ENCODE data around the gene ULK4.
"Not testable (repeated sequence)": the region's sequence is repeated elsewhere in the genome, so short reads cannot be mapped to it uniquely, and the experiment has no call there.

The ULK4 gene

GRCh38 chr3:41572092-41572491 lies 389.8 kb downstream of the ULK4 start:
- Histone ChIP-seq H3K9me3 (ENCODE audit: control insufficient read depth, low read length) (no peaks in the 10 kb centered on the region), H3K36me3 (ENCODE audit: control insufficient read depth, insufficient read depth, low read length) (no peaks in the 10 kb centered on the region), H3K9ac (ENCODE audit: low read length) (no peak overlapping the region), H3K27me3 (ENCODE audit: control insufficient read depth, insufficient read depth, low read length) (no peaks in the 10 kb centered on the region), H3K4me3 (ENCODE audit: low read length) (no peak overlapping the region), H3K4me1 (ENCODE audit: control insufficient read depth, insufficient read depth, low read length) (no peaks in the 10 kb centered on the region)

DNA sequence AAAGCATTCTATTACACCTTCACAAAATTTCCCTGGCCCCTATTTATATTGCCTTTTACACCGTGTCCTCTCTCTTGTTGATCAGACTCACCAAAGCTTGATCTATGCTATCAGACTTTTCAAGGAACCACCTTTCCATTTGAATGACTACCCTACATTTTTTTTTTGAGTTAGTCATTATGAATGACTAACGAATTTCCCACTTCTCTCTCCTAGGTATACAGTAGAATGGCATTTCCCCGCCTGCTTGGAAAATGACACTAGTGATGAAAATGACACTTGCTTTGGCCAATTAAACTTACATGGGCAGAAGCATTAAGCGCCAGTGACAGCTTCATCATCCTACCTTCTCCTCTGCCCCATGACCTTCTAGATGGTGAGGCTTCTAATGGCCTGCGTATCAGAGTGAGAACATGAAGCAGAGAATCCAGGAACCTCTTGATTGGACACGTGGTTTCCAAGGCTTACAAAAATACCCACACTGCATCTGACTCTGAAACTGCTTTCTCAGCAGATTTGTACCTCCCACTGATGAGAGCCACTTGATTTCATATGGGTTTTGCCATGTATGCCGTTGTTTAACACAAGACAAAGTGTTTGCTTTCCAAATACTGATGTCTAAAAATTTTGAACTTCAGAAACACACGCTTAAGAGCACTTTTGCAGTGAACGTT lies 392.1 kb downstream of the ULK4 start:
- Histone ChIP-seq H3K36me3 (ENCODE audit: control insufficient read depth, insufficient read depth, low read length) (no peaks in the 10 kb centered on the region), H3K9ac (ENCODE audit: low read length) (no peak overlapping the region), H3K4me1 (ENCODE audit: control insufficient read depth, insufficient read depth, low read length) (no peaks in the 10 kb centered on the region), H3K9me3 (ENCODE audit: control insufficient read depth, low read length) (no peaks in the 10 kb centered on the region), H3K4me3 (ENCODE audit: low read length) (no peak overlapping the region), H3K27me3 (ENCODE audit: control insufficient read depth, insufficient read depth, low read length) (no peaks in the 10 kb centered on the region)

DNA sequence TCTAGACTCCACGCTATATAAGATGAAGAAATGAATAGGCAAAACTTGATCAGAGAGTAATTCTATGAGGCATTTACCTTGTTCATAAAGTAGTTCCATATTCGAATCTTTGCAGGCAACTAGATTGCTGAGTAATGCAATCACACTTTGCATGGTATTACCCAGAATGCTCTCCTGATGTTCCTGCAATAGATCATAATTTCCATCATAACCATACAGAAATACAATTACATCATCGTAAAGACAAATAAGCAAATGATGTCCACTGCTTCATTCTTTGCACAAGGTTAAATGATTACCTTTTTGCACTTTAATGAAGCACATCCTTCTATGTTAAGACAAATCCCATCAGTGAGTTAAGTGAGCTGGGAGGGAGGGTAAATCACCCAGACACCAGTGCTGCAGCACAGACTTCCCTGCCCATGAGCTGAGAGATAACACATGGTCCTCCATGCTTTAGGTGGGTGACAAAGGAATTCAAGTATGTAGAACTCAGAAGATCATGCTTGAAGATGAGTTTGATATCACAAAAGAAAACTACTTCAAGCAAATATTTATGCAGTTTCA lies 395.9 kb downstream of the ULK4 start:
- no peaks in the 10 kb centered on the region for H3K36me3 ChIP-seq (ENCODE audit: control insufficient read depth, insufficient read depth, low read length)
- no peaks in the 10 kb centered on the region for H3K27me3 ChIP-seq (ENCODE audit: control insufficient read depth, insufficient read depth, low read length)
- no peak overlapping the region for H3K4me3 ChIP-seq (ENCODE audit: low read length)
- H3K9me3 ChIP-seq (ENCODE audit: control insufficient read depth, low read length), result no peaks in the 10 kb centered on the region
- no peaks in the 10 kb centered on the region for H3K4me1 ChIP-seq (ENCODE audit: control insufficient read depth, insufficient read depth, low read length)
- H3K9ac ChIP-seq (ENCODE audit: low read length), result no peak overlapping the region

- no peak overlapping the region for H3K9ac ChIP-seq (ENCODE audit: low read length)
- H3K4me1 ChIP-seq (ENCODE audit: control insufficient read depth, insufficient read depth, low read length), result no peaks in the 10 kb centered on the region
- H3K36me3 ChIP-seq (ENCODE audit: control insufficient read depth, insufficient read depth, low read length), result no peaks in the 10 kb centered on the region
- H3K4me3 ChIP-seq (ENCODE audit: low read length), result no peak overlapping the region
- no peaks in the 10 kb centered on the region for H3K27me3 ChIP-seq (ENCODE audit: control insufficient read depth, insufficient read depth, low read length)
- H3K9me3 ChIP-seq (ENCODE audit: control insufficient read depth, low read length), result no peaks in the 10 kb centered on the region
These were observed 396.9 kb downstream of the ULK4 start for GRCh38 chr3:41565003-41565402.

DNA sequence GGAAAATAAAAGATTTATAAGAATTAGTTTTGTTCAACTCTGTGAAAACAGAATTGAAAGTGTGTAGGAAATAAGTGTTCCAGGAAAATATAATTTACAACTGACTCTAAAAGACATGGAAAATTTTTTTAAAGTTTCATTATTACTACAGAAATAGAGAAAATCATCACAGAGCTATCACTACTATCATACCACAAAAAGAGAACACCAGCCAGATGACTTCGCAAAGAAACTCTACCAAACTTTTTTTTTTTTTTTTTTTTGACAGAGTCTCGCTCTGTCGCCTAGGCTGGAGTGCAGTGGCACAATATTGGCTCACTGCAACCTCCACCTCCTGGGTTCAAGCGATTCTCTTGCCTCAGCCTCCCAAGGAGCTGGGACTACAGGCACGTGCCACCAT lies 405.7 kb downstream of the ULK4 start:
- H3K27me3 ChIP-seq (ENCODE audit: control insufficient read depth, insufficient read depth, low read length); H3K4me3 ChIP-seq (ENCODE audit: low read length); H3K9me3 ChIP-seq (ENCODE audit: control insufficient read depth, low read length); H3K36me3 ChIP-seq (ENCODE audit: control insufficient read depth, insufficient read depth, low read length); H3K9ac ChIP-seq (ENCODE audit: low read length); H3K4me1 ChIP-seq (ENCODE audit: control insufficient read depth, insufficient read depth, low read length): not testable (repeated sequence)

DNA sequence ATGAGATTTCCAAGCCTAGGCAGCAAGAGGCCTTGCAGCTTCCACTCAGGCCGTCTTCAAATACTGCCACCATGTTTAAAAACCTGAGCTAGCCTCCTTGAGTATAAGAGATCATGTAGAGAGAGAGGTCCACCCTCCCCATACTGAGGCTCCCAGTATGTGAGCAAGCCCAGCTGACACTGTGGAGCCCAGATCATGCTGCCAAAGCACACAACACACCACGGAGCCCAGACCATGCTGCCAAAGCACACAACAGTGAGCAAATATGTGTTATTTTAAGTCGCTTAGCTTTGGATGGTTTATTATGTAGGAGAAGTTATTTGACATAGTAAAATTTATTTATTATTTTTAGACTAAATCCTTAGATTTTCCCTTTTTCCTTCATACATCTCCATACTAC lies 428.9 kb downstream of the ULK4 start:
- no peak overlapping the region for H3K9ac ChIP-seq (ENCODE audit: low read length)
- no peaks in the 10 kb centered on the region for H3K4me1 ChIP-seq (ENCODE audit: control insufficient read depth, insufficient read depth, low read length)
- H3K4me3 ChIP-seq (ENCODE audit: low read length), result no peak overlapping the region
- H3K9me3 ChIP-seq (ENCODE audit: control insufficient read depth, low read length), result no peaks in the 10 kb centered on the region
- H3K27me3 ChIP-seq (ENCODE audit: control insufficient read depth, insufficient read depth, low read length), result no peaks in the 10 kb centered on the region
- H3K36me3 ChIP-seq (ENCODE audit: control insufficient read depth, insufficient read depth, low read length), result no peaks in the 10 kb centered on the region

DNA sequence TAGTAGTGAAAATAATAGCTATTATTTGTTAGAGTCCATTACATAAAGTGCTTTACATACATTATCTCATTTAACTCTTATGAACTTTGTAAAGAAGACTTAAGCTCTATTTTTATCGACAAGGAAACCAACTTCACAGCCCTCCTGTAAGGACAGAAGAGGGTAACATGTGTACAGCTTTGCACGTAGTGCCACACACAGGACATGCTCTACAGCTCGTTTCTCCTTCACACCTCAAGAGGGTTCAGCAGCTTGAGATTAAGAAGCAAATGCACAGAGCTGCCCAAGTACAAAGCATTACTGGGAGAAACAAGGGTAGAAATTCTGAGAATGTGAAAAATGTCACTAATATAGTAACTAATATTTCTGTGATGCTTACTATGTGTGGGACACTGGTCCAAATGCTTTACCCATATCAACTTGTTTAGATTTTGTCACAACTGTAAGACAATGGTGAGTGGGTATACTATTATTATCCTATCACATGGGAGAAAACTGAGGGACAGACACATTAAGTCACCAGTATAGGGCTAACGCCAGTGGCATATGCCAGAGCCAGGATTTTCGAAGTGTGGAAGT lies 434.8 kb downstream of the ULK4 start:
- no peaks in the 10 kb centered on the region for H3K27me3 ChIP-seq (ENCODE audit: control insufficient read depth, insufficient read depth, low read length)
- no peak overlapping the region for H3K9ac ChIP-seq (ENCODE audit: low read length)
- no peak overlapping the region for H3K4me3 ChIP-seq (ENCODE audit: low read length)
- H3K36me3 ChIP-seq (ENCODE audit: control insufficient read depth, insufficient read depth, low read length), result no peaks in the 10 kb centered on the region
- H3K9me3 ChIP-seq (ENCODE audit: control insufficient read depth, low read length), result no peaks in the 10 kb centered on the region
- H3K4me1 ChIP-seq (ENCODE audit: control insufficient read depth, insufficient read depth, low read length), result no peaks in the 10 kb centered on the region

DNA sequence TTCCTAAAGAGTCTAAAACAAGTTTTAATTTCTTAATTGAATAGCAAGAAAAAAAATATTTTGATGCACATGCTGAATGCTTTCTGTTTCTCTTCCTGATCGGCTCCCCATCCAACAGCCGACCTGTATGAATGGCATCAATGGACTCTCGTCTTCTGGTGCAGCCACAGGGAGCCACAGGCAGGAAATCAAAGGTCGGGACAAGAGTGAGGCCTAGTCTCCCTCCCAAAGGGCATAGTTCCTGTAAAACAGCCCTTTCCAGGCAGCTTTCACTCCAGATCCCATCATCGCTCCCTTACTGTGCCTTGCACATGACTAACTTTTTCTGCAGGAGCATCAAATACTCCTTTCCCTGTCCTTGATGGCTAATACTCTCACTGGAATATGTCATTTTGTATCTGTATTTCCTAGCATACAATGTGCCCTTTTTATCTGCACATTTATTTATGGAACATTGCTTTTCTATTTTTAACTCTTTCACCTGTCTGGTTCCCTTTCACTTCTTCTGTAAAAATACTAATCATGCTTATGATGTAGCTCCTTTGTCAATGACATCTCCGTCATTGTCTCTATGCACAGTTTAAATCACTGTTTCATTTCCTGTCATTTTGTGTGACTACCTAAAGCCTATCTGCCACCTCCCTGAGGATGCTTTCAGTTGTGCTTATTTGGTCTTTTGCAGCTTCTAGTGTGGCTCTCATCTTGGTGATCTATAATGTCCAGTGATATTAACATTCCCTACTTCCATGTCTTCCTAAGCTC lies 436.4 kb downstream of the ULK4 start:
- Histone ChIP-seq H3K36me3 (ENCODE audit: control insufficient read depth, insufficient read depth, low read length) (no peaks in the 10 kb centered on the region), H3K4me3 (ENCODE audit: low read length) (no peak overlapping the region), H3K9ac (ENCODE audit: low read length) (no peak overlapping the region)

DNA sequence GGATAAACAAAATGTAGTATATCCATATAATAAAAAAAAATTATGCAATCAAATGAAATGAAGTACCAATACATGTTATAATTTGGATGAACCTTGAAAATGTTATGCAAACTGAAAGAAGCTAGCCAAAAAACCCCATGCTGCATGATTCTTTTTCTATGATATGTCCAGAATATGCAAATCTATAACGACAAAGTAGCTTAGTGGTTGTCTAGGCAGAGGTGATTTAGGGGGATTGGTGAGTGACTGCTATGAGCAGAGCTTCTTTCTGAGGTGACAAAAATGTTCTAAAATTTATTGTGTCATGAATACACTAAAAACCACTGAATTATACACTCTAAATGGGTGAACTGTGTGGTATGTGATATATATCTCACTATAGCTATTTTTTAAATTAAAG lies 438.0 kb downstream of the ULK4 start:
- H3K9me3 ChIP-seq (ENCODE audit: control insufficient read depth, low read length), result no peaks in the 10 kb centered on the region
- H3K36me3 ChIP-seq (ENCODE audit: control insufficient read depth, insufficient read depth, low read length), result no peaks in the 10 kb centered on the region
- no peaks in the 10 kb centered on the region for H3K27me3 ChIP-seq (ENCODE audit: control insufficient read depth, insufficient read depth, low read length)
- H3K9ac ChIP-seq (ENCODE audit: low read length), result no peak overlapping the region
- H3K4me3 ChIP-seq (ENCODE audit: low read length), result no peak overlapping the region
- H3K4me1 ChIP-seq (ENCODE audit: control insufficient read depth, insufficient read depth, low read length), result no peaks in the 10 kb centered on the region

More for the DNA sequence above, 436.4 kb downstream of the ULK4 start:
- H3K27me3 ChIP-seq (ENCODE audit: control insufficient read depth, insufficient read depth, low read length), result no peaks in the 10 kb centered on the region
- H3K4me1 ChIP-seq (ENCODE audit: control insufficient read depth, insufficient read depth, low read length), result no peaks in the 10 kb centered on the region
- no peaks in the 10 kb centered on the region for H3K9me3 ChIP-seq (ENCODE audit: control insufficient read depth, low read length)

DNA sequence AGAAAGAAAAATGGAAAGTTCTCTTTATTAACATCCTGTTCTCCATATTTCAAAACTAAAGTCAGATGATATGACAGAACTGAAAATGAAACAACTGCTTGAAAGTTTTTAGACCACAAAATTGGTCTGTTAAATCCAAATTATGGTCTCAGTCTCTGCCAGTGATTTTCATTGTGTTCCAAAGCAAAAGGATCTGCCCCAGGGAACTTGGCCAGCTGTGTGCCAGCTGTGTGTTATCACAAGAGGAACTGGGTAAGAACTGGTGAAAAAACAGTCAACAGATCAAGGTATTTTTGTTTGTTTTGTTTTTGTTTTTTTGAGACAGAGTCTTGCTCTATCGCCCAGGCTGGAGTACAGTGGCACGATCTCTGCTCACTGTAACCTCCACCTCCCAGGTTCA lies 439.3 kb downstream of the ULK4 start:
- Histone ChIP-seq H3K4me3 (ENCODE audit: low read length) (no peak overlapping the region), H3K27me3 (ENCODE audit: control insufficient read depth, insufficient read depth, low read length) (no peaks in the 10 kb centered on the region), H3K36me3 (ENCODE audit: control insufficient read depth, insufficient read depth, low read length) (no peaks in the 10 kb centered on the region), H3K9me3 (ENCODE audit: control insufficient read depth, low read length) (no peaks in the 10 kb centered on the region), H3K4me1 (ENCODE audit: control insufficient read depth, insufficient read depth, low read length) (no peaks in the 10 kb centered on the region), H3K9ac (ENCODE audit: low read length) (no peak overlapping the region)

DNA sequence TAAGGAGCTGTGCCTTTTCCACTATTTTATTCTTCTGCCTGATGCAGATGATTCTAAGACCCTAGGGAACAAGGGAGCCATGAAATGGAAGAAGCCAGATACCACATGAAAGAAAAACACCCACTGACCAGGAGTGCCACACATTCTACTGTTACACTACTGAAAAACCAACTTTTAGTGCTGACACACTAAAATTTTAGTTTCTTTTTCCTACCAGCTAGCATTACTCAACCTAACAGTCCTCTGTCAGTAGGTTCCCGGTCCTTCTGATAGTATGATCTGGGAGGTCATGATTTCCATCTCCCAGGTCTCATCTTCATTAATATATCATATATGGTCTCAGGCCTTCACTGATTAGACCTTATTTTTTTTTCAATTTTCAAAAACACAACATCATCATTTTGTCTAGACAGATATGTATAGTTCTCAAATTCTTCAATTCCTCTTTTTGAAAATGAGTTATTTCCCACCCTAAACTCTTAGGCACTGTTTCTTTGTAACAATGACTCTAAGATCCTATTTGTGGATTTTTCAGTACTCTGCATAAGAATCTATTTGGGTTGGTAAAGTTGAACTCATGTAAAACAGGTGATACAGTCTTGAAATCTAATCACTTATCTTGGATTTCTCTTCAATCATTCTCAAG lies 440.8 kb downstream of the ULK4 start:
- Histone ChIP-seq H3K9ac (ENCODE audit: low read length) (no peak overlapping the region), H3K9me3 (ENCODE audit: control insufficient read depth, low read length) (no peaks in the 10 kb centered on the region), H3K4me1 (ENCODE audit: control insufficient read depth, insufficient read depth, low read length) (no peaks in the 10 kb centered on the region), H3K4me3 (ENCODE audit: low read length) (no peak overlapping the region), H3K27me3 (ENCODE audit: control insufficient read depth, insufficient read depth, low read length) (no peaks in the 10 kb centered on the region), H3K36me3 (ENCODE audit: control insufficient read depth, insufficient read depth, low read length) (no peaks in the 10 kb centered on the region)

DNA sequence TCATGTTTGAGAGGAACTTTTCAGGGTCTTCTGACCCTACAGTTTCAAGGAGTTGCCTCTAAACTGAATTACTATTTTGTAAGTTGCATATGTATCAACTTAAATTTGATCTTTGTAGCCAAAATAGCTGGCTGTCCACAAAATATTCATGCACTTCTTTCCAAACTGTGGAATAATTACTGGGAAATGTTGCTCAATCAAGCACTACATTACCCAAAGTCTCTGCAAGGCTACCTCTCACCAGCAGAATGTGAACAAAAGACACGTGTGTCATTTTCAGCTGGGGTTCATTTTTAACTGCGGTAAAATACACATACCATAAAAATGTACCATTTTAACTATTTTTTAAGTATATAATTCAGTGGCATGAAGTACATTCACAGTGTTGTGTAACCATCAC lies 442.2 kb downstream of the ULK4 start:
- no peaks in the 10 kb centered on the region for H3K27me3 ChIP-seq (ENCODE audit: control insufficient read depth, insufficient read depth, low read length)
- H3K4me1 ChIP-seq (ENCODE audit: control insufficient read depth, insufficient read depth, low read length), result no peaks in the 10 kb centered on the region
- H3K9me3 ChIP-seq (ENCODE audit: control insufficient read depth, low read length), result no peaks in the 10 kb centered on the region
- H3K4me3 ChIP-seq (ENCODE audit: low read length), result no peak overlapping the region
- H3K36me3 ChIP-seq (ENCODE audit: control insufficient read depth, insufficient read depth, low read length), result no peaks in the 10 kb centered on the region
- H3K9ac ChIP-seq (ENCODE audit: low read length), result no peak overlapping the region
